Heart right ventricle (tissue), 16 donors: ENCODE results near the gene RNF213. TPM values are rescaled to one million over a fixed set of nuclear protein-coding genes. Genes with fewer than 3 reads are reported as not detected.

Experiments used
- ATAC-seq, 8 donors: fragments of 200-7000 bp; cut with Tn5 transposase; one replicate each; pipeline ENCODE4 v1.9.1; 2020; ENCODE audit warnings: mild to moderate bottlenecking in 8 of 8, moderate library complexity in 8 of 8, moderate number of reproducible peaks in 1 of 8
- DNase-seq, 2 donors: peaks; one replicate each; pipeline ENCODE4 v3.0.0-alpha.2; 2020
- H3K27ac ChIP-seq, 10 donors: fragments of 200-600 bp; sonication (generic) in 2 of 10; one replicate each; pipeline versions ENCODE4 v1.5.0 to v1.8.0; 2020 to 2022; ENCODE audit warnings: mild to moderate bottlenecking in 3 of 10
- H3K27me3 ChIP-seq, 7 donors: fragments of 200-600 bp; one replicate each; pipeline ENCODE4 v1.8.0; 2021 to 2022; ENCODE audit warnings: mild to moderate bottlenecking in 2 of 7
- H3K36me3 ChIP-seq, 9 donors: fragments of 200-600 bp; sonication (generic) in 1 of 9; one replicate each; pipeline versions ENCODE4 v1.5.0 to v1.8.0; 2020 to 2022; ENCODE audit warnings: mild to moderate bottlenecking in 2 of 9
- H3K4me1 ChIP-seq, 9 donors: fragments of 200-600 bp; sonication (generic) in 1 of 9; one replicate each; pipeline versions ENCODE4 v1.5.0 to v1.8.0; 2020 to 2022; ENCODE audit warnings: mild to moderate bottlenecking in 4 of 9
- H3K4me3 ChIP-seq, 10 donors: fragments of 200-600 bp; sonication (generic) in 2 of 10; one replicate each; pipeline versions ENCODE4 v1.5.0 to v1.8.0; 2020 to 2022; ENCODE audit warnings: mild to moderate bottlenecking in 7 of 10, moderate library complexity in 2 of 10
- H3K9me3 ChIP-seq, 11 donors: fragments of 200-600 bp in 10 of 11; sonication (generic) in 2 of 11; one replicate each; pipeline versions ENCODE4 v1.5.0 to v1.8.0; 2013 to 2022; ENCODE audit warnings: mild to moderate bottlenecking in 2 of 11, control low read depth in 1 of 11, moderate library complexity in 1 of 11
- WGBS, 2 donors: extraction: QIAGEN DNeasy Blood & Tissue Kit; methylation state at CpG; one replicate each; pipeline ENCODE4 v1.1.7; 2013; ENCODE audit warnings: inconsistent platforms in 1 of 2; 5-methylcytosine and 5-hydroxymethylcytosine counted together
- intact Hi-C, 10 donors: fragments of 100-400 bp; cut with DNase I; formaldehyde crosslinking; loops; one replicate each; pipeline versions ENCODE4 v1.11.1 to v1.14.2; 2022
- microRNA-seq, 2 donors: library from miRNA; unstranded; fragments of <30 nt; microRNA quantifications; one replicate each; pipeline ENCODE4 v1.2.0, GENCODE V29; 2021
- polyA plus RNA-seq, 2 donors: library from polyadenylated mRNA; stranded (reverse); fragments of 200-250 nt; gene quantifications; one replicate each; pipeline ENCODE4 v1.2.3, GENCODE V29; 2013
- total RNA-seq, 10 donors: library from RNA; stranded (reverse); fragmentation: NEBNext Ultra II Directional in 3 of 10; extraction: Animal tissue kit (Norgen Biotek cat#: 25700) in 3 of 10; gene quantifications; one replicate each; pipeline versions ENCODE4 v1.2.1 to v1.2.4, GENCODE V29; 2021 to 2023
- TF ChIP-seq, protein P1 (sequence below), 9 donors: fragments of 200-600 bp; sonication (generic) in 2 of 9; IDR thresholded peaks; one replicate each; pipeline versions ENCODE4 v1.5.0 to v1.8.0; 2021 to 2022; ENCODE audit warnings: antibody characterized with exemption in 9 of 9, mild to moderate bottlenecking in 5 of 9, moderate library complexity in 1 of 9
- donor health status: Arrhythmogenic right ventricular cardiomyopathy.
- donor health status: ischemic (EF 13 %, LVEDD 7.1; RV severe dilation, severe dysfunction).
- donor health status: healthy with polysubstance abuse.
- donor health status: DM: no; HTN: yes; CAD: no.
- donor health status: DM: no; HTN: no; CAD: no.
- donor health status: ischemic (EF 25% LVEDD 6.9; RV normal size, moderate dysfunction).
- donor health status: ischemic (EF 25% LVEDD 5.7; RV mildly dilated, moderate dysfunction).
- donor health status: healthy.
- donor health status: DM: yes; HTN: yes; CAD: no.
- donor health status: Ischemic cardiomyopathy.
- donor health status: ischemic (EF 35%, LVEDD 5.7; RV mildly dilated, moderate dysfunction).
- donor health status: nonischemic (EF 11% LVEDD 7.7; RV severe dilation, severe dysfunction).
- donor health status: DM: yes; HTN: yes; CAD: no.
- donor health status: PGD.
- donor health status: ischemic (EF 29% LVEDD 5.4; RV normal size, mild dysfunction).
- donor health status: nonischemic (EF 23%, LVEDD 6.1; RV moderate dilation, normal function).

RNF213 gene
- total and polyA plus RNA-seq, 12 donors, result 13.1 to 97.0 (median 31.7) TPM

DNA sequence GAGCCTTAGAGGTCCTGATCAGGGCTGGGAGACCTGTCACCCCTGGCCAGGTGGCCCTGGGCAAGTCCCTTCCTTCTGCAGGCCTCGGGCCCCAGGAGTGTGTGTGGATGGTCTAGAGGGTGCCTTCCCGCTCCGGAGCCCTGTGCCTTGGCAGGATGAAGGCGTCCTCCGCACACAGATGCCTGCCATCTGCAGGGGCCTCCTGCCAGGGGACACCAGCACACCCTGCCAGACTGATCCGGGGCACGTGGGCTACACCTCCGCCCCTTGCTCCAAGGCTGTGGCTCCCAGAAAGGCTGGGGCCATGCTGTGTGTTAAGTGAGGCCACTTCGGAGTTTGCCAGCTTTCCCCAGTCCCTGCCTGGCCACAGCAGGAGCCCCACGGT is 185.1 kb downstream of the RNF213 start:
- TF ChIP-seq, protein P1, sequence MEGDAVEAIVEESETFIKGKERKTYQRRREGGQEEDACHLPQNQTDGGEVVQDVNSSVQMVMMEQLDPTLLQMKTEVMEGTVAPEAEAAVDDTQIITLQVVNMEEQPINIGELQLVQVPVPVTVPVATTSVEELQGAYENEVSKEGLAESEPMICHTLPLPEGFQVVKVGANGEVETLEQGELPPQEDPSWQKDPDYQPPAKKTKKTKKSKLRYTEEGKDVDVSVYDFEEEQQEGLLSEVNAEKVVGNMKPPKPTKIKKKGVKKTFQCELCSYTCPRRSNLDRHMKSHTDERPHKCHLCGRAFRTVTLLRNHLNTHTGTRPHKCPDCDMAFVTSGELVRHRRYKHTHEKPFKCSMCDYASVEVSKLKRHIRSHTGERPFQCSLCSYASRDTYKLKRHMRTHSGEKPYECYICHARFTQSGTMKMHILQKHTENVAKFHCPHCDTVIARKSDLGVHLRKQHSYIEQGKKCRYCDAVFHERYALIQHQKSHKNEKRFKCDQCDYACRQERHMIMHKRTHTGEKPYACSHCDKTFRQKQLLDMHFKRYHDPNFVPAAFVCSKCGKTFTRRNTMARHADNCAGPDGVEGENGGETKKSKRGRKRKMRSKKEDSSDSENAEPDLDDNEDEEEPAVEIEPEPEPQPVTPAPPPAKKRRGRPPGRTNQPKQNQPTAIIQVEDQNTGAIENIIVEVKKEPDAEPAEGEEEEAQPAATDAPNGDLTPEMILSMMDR (IDR thresholded peaks at IDR 0.05), result no peak
- peak in 1 of 2 donors; percentile 4 for DNase-seq
- Histone ChIP-seq H3K9me3 (no peaks in the 10 kb centered on the region), H3K4me3 (no peak overlapping the region), H3K27ac (no peak overlapping the region), H3K36me3 (peaks cover 0 to 3% (median 0%) of the 10 kb centered on the region in 9 donors), H3K27me3 (peaks cover 0 to 18% (median 0%) of the 10 kb centered on the region in 7 donors), H3K4me1 (no peaks in the 10 kb centered on the region)
- ATAC-seq, result no peak
- intact Hi-C loops, result no loop called here
- 76 to 81% methylated on average over 10 of the region's 10 CpGs for WGBS, 2 donors

DNA sequence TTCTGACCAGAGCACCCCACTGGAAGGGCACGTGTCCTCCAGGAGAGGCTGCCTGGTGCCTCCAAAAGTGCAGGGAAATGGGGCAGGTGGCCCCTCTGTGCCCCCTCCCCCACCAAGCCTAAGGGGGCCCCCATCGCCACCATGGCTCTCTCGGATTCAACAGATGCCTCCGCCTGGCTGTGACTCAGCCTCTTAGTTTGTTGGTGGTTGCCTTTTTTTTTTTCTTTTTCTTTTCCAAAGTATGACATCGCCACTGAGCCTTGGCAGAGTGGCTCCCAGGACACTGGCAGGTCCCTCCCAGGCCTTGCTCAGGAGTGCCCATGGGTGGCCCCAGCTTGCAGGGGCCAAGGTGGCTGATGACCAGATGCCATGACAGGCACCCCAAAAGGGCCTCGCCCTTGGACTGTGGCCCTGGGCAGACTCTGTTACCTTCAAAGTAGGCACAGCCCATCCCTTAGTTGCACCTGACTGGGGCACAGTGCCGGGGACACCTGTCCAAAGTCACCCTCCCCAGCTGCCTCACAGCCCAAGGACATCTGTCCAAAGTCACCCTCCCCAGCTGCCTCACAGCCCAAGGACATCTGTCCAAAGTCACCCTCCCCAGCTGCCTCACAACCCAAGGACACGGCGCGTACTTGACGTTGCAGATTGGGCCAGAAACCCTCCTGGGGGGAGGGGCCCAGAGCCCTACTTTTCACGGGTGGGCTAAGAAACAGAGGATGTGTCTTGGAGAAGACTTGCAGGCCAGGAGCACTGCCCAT is 186.2 kb downstream of the RNF213 start:
- TF ChIP-seq, protein P1 (IDR thresholded peaks at IDR 0.05), result no peak
- Histone ChIP-seq H3K4me1 (no peaks in the 10 kb centered on the region), H3K27me3 (peaks cover 0 to 18% (median 0%) of the 10 kb centered on the region in 7 donors), H3K27ac (no peak overlapping the region), H3K4me3 (no peak overlapping the region), H3K36me3 (peaks cover 0 to 3% (median 0%) of the 10 kb centered on the region in 9 donors), H3K9me3 (no peaks in the 10 kb centered on the region)
- no peak for ATAC-seq
- peak in 1 of 2 donors; percentile 2 for DNase-seq
- intact Hi-C loops, result no loop called here
- 72% methylated on average over 12 of the region's 12 CpGs for WGBS, 2 donors

DNA sequence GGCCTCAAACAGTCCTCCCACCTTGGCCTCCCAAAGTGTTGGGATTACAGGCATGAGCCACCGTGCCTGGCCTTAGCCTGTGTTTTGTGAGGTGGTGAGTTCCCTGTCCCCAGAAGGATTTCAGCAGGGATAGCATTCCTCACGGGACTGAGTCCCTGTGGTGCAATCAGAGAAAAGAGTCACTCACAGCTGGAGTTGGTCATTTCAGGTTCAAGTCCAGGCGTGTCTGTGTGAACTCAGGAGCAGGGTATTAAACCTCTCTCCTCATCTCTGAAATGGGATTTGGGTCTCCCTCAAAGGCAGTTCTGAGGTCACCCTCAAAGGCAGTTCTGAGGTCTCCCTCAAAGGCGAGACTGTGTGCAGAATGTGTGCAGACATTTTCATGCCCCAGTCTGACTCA is 187.1 kb downstream of the RNF213 start:
- Histone ChIP-seq H3K4me3 (no peak overlapping the region), H3K9me3 (no peaks in the 10 kb centered on the region), H3K27me3 (peaks cover 0 to 18% (median 0%) of the 10 kb centered on the region in 7 donors), H3K27ac (no peak overlapping the region), H3K4me1 (no peaks in the 10 kb centered on the region), H3K36me3 (no peaks in the 10 kb centered on the region)
- TF ChIP-seq, protein P1 (IDR thresholded peaks at IDR 0.05), result no peak
- intact Hi-C loops, result no loop called here
- DNase-seq, result no peak
- WGBS, 2 donors, result 80 to 90% methylated on average over 4 of the region's 4 CpGs
- ATAC-seq, result no peak

Small RNA genes lying within 50 kb of the gene (microRNA-seq; reads per million reads assigned to microRNA genes)
- 0 reads per million in 2 donors for gene MIR4730

Other genes starting within 250 kb of the RNF213 start
- gene TBC1D16, start 225.0 kb upstream of the RNF213 start, total RNA-seq, result 10 to 100 TPM; 13.5 to 23.3 (median 17.7) TPM
- 1 to 10 TPM; 4.8 to 5.7 TPM for gene TBC1D16, start 225.0 kb upstream of the RNF213 start, polyA plus RNA-seq
- 1 to 10 TPM; 3.4 to 8.9 (median 6.8) TPM for gene CCDC40, start 224.2 kb upstream of the RNF213 start, total RNA-seq
- gene CCDC40, start 224.2 kb upstream of the RNF213 start, polyA plus RNA-seq, result 1 to 10 TPM; 2.0 to 5.8 TPM
- 10 to 100 TPM; 29.6 to 67.7 (median 52.1) TPM for gene GAA, start 159.3 kb upstream of the RNF213 start, total RNA-seq
- 10 to 100 TPM; 26.4 to 41.0 TPM for gene GAA, start 159.3 kb upstream of the RNF213 start, polyA plus RNA-seq
- gene EIF4A3, start 113.7 kb upstream of the RNF213 start, total RNA-seq, result 10 to 100 TPM; 26.5 to 40.2 (median 34.3) TPM
- gene EIF4A3, start 113.7 kb upstream of the RNF213 start, polyA plus RNA-seq, result 10 to 100 TPM; 16.2 to 51.0 TPM
- under 1 TPM in 4 of 10 donors, not detected in 6; 0.11 to 0.33 (median 0.14) TPM for gene CARD14, start 90.8 kb upstream of the RNF213 start, total RNA-seq
- gene CARD14, start 90.8 kb upstream of the RNF213 start, polyA plus RNA-seq, result under 1 TPM; 0.12 to 0.22 TPM
- gene SGSH, start 40.5 kb upstream of the RNF213 start, total RNA-seq, result 10 to 100 TPM in 9 of 10 donors, 1 to 10 TPM in 1; 7.3 to 18.0 (median 14.0) TPM
- gene SGSH, start 40.5 kb upstream of the RNF213 start, polyA plus RNA-seq, result 10 to 100 TPM in 1 of 2 donors, 1 to 10 TPM in 1; 10.0 to 21.7 TPM
- 1 to 10 TPM; 3.9 to 8.6 (median 5.1) TPM for gene SLC26A11, start 40.4 kb upstream of the RNF213 start, total RNA-seq
- 1 to 10 TPM; 3.0 to 5.6 TPM for gene SLC26A11, start 40.4 kb upstream of the RNF213 start, polyA plus RNA-seq
- 10 to 100 TPM in 8 of 10 donors, 1 to 10 TPM in 2; 9.0 to 19.9 (median 13.5) TPM for gene ENDOV, start 154.3 kb downstream of the RNF213 start, total RNA-seq
- gene ENDOV, start 154.3 kb downstream of the RNF213 start, polyA plus RNA-seq, result 10 to 100 TPM in 1 of 2 donors, 1 to 10 TPM in 1; 7.7 to 12.3 TPM
- not detected for gene NPTX1, start 215.8 kb downstream of the RNF213 start, total RNA-seq
- gene NPTX1, start 215.8 kb downstream of the RNF213 start, polyA plus RNA-seq, result under 1 TPM in 1 of 2 donors, not detected in 1; 0.03 TPM